ENCODE results near the gene SLC2A6.

The SLC2A6 gene

GRCh38 chr9:133476036-133476931, 2.6 kb downstream of the SLC2A6 start:
- Histone ChIP-seq H3K27me3 (replicated peaks; ENCODE audit: control insufficient read depth, insufficient read depth, low read length, poor library complexity, severe bottlenecking) (no peaks in the 10 kb centered on the region), H3K27ac (ENCODE audit: insufficient read depth, low read length, poor library complexity, severe bottlenecking) (no peak overlapping the region), H3K4me3 (ENCODE audit: insufficient read depth, low read depth, low read length, poor library complexity, severe bottlenecking) (no peak overlapping the region), H3K4me1 (ENCODE audit: control insufficient read depth, insufficient read depth, low read length, poor library complexity, severe bottlenecking) (peaks cover 14% of the 10 kb centered on the region), H3K9me3 (ENCODE audit: control insufficient read depth, low read length) (no peaks in the 10 kb centered on the region), H3K36me3 (ENCODE audit: control insufficient read depth, insufficient read depth, low read length) (no peaks in the 10 kb centered on the region)
- no peak for DNase-seq

- Histone ChIP-seq H3K27ac (ENCODE audit: insufficient read depth, low read length, poor library complexity, severe bottlenecking) (no peak overlapping the region), H3K36me3 (ENCODE audit: control insufficient read depth, insufficient read depth, low read length) (no peaks in the 10 kb centered on the region), H3K4me3 (ENCODE audit: insufficient read depth, low read depth, low read length, poor library complexity, severe bottlenecking) (no peak overlapping the region), H3K27me3 (replicated peaks; ENCODE audit: control insufficient read depth, insufficient read depth, low read length, poor library complexity, severe bottlenecking) (no peaks in the 10 kb centered on the region), H3K4me1 (ENCODE audit: control insufficient read depth, insufficient read depth, low read length, poor library complexity, severe bottlenecking) (peaks cover 14% of the 10 kb centered on the region), H3K9me3 (ENCODE audit: control insufficient read depth, low read length) (no peaks in the 10 kb centered on the region)
- DNase-seq: no peak
These were observed 3.4 kb downstream of the SLC2A6 start for GRCh38 chr9:133475292-133476012.

GRCh38 chr9:133474853-133475252, 4.0 kb downstream of the SLC2A6 start:
- H3K4me1 ChIP-seq (ENCODE audit: control insufficient read depth, insufficient read depth, low read length, poor library complexity, severe bottlenecking): peaks cover 14% of the 10 kb centered on the region
- H3K27ac ChIP-seq (ENCODE audit: insufficient read depth, low read length, poor library complexity, severe bottlenecking): no peak overlapping the region
- no peaks in the 10 kb centered on the region for H3K9me3 ChIP-seq (ENCODE audit: control insufficient read depth, low read length)
- DNase-seq: no peak
- no peak overlapping the region for H3K4me3 ChIP-seq (ENCODE audit: insufficient read depth, low read depth, low read length, poor library complexity, severe bottlenecking)
- no peaks in the 10 kb centered on the region for H3K36me3 ChIP-seq (ENCODE audit: control insufficient read depth, insufficient read depth, low read length)
- no peaks in the 10 kb centered on the region for H3K27me3 ChIP-seq (replicated peaks; ENCODE audit: control insufficient read depth, insufficient read depth, low read length, poor library complexity, severe bottlenecking)

- Histone ChIP-seq H3K36me3 (ENCODE audit: control insufficient read depth, insufficient read depth, low read length) (no peaks in the 10 kb centered on the region), H3K9me3 (ENCODE audit: control insufficient read depth, low read length) (no peaks in the 10 kb centered on the region), H3K4me1 (ENCODE audit: control insufficient read depth, insufficient read depth, low read length, poor library complexity, severe bottlenecking) (peaks cover 8% of the 10 kb centered on the region), H3K27me3 (replicated peaks; ENCODE audit: control insufficient read depth, insufficient read depth, low read length, poor library complexity, severe bottlenecking) (no peaks in the 10 kb centered on the region), H3K4me3 (ENCODE audit: insufficient read depth, low read depth, low read length, poor library complexity, severe bottlenecking) (no peak overlapping the region), H3K27ac (ENCODE audit: insufficient read depth, low read length, poor library complexity, severe bottlenecking) (no peak overlapping the region)
- DNase-seq: no peak
These were observed 4.7 kb downstream of the SLC2A6 start for GRCh38 chr9:133474215-133474614.

- H3K27ac ChIP-seq (ENCODE audit: insufficient read depth, low read length, poor library complexity, severe bottlenecking): no peak overlapping the region
- DNase-seq: no peak
- no peaks in the 10 kb centered on the region for H3K9me3 ChIP-seq (ENCODE audit: control insufficient read depth, low read length)
- H3K4me1 ChIP-seq (ENCODE audit: control insufficient read depth, insufficient read depth, low read length, poor library complexity, severe bottlenecking): peaks cover 5% of the 10 kb centered on the region
- no peaks in the 10 kb centered on the region for H3K36me3 ChIP-seq (ENCODE audit: control insufficient read depth, insufficient read depth, low read length)
- no peaks in the 10 kb centered on the region for H3K27me3 ChIP-seq (replicated peaks; ENCODE audit: control insufficient read depth, insufficient read depth, low read length, poor library complexity, severe bottlenecking)
- H3K4me3 ChIP-seq (ENCODE audit: insufficient read depth, low read depth, low read length, poor library complexity, severe bottlenecking): no peak overlapping the region
These were observed 5.2 kb downstream of the SLC2A6 start for GRCh38 chr9:133473743-133474142.

- Histone ChIP-seq H3K4me3 (ENCODE audit: insufficient read depth, low read depth, low read length, poor library complexity, severe bottlenecking) (no peak overlapping the region), H3K36me3 (ENCODE audit: control insufficient read depth, insufficient read depth, low read length) (no peaks in the 10 kb centered on the region), H3K9me3 (ENCODE audit: control insufficient read depth, low read length) (no peaks in the 10 kb centered on the region), H3K27ac (ENCODE audit: insufficient read depth, low read length, poor library complexity, severe bottlenecking) (no peak overlapping the region), H3K27me3 (replicated peaks; ENCODE audit: control insufficient read depth, insufficient read depth, low read length, poor library complexity, severe bottlenecking) (no peaks in the 10 kb centered on the region), H3K4me1 (ENCODE audit: control insufficient read depth, insufficient read depth, low read length, poor library complexity, severe bottlenecking) (no peaks in the 10 kb centered on the region)
- no peak for DNase-seq
These were observed 6.0 kb downstream of the SLC2A6 start for GRCh38 chr9:133472753-133473378.

- Histone ChIP-seq H3K36me3 (ENCODE audit: control insufficient read depth, insufficient read depth, low read length) (no peaks in the 10 kb centered on the region), H3K27me3 (replicated peaks; ENCODE audit: control insufficient read depth, insufficient read depth, low read length, poor library complexity, severe bottlenecking) (no peaks in the 10 kb centered on the region), H3K9me3 (ENCODE audit: control insufficient read depth, low read length) (no peaks in the 10 kb centered on the region), H3K27ac (ENCODE audit: insufficient read depth, low read length, poor library complexity, severe bottlenecking) (no peak overlapping the region), H3K4me3 (ENCODE audit: insufficient read depth, low read depth, low read length, poor library complexity, severe bottlenecking) (no peak overlapping the region), H3K4me1 (ENCODE audit: control insufficient read depth, insufficient read depth, low read length, poor library complexity, severe bottlenecking) (no peaks in the 10 kb centered on the region)
- no peak for DNase-seq
These were observed 6.6 kb downstream of the SLC2A6 start for GRCh38 chr9:133472277-133472645.

- no peak for DNase-seq
- Histone ChIP-seq H3K9me3 (ENCODE audit: control insufficient read depth, low read length) (no peaks in the 10 kb centered on the region), H3K4me1 (ENCODE audit: control insufficient read depth, insufficient read depth, low read length, poor library complexity, severe bottlenecking) (no peaks in the 10 kb centered on the region), H3K36me3 (ENCODE audit: control insufficient read depth, insufficient read depth, low read length) (no peaks in the 10 kb centered on the region), H3K27ac (ENCODE audit: insufficient read depth, low read length, poor library complexity, severe bottlenecking) (no peak overlapping the region), H3K27me3 (replicated peaks; ENCODE audit: control insufficient read depth, insufficient read depth, low read length, poor library complexity, severe bottlenecking) (no peaks in the 10 kb centered on the region), H3K4me3 (ENCODE audit: insufficient read depth, low read depth, low read length, poor library complexity, severe bottlenecking) (no peak overlapping the region)
These were observed 7.2 kb downstream of the SLC2A6 start for GRCh38 chr9:133471551-133472276.

- H3K27me3 ChIP-seq (replicated peaks; ENCODE audit: control insufficient read depth, insufficient read depth, low read length, poor library complexity, severe bottlenecking): no peaks in the 10 kb centered on the region
- no peak overlapping the region for H3K4me3 ChIP-seq (ENCODE audit: insufficient read depth, low read depth, low read length, poor library complexity, severe bottlenecking)
- DNase-seq: no peak
- no peak overlapping the region for H3K27ac ChIP-seq (ENCODE audit: insufficient read depth, low read length, poor library complexity, severe bottlenecking)
- no peaks in the 10 kb centered on the region for H3K36me3 ChIP-seq (ENCODE audit: control insufficient read depth, insufficient read depth, low read length)
- no peaks in the 10 kb centered on the region for H3K4me1 ChIP-seq (ENCODE audit: control insufficient read depth, insufficient read depth, low read length, poor library complexity, severe bottlenecking)
- H3K9me3 ChIP-seq (ENCODE audit: control insufficient read depth, low read length): no peaks in the 10 kb centered on the region
These were observed 7.9 kb downstream of the SLC2A6 start for GRCh38 chr9:133470988-133471387.
